Measurements from ENCODE around the gene NHSL1. TPM values are rescaled to one million over a fixed set of nuclear protein-coding genes. Genes with fewer than 3 reads are reported as not detected.

NHSL1 gene
- total RNA-seq, 1 donor from 2014 or later, result 23.4 TPM

DNA sequence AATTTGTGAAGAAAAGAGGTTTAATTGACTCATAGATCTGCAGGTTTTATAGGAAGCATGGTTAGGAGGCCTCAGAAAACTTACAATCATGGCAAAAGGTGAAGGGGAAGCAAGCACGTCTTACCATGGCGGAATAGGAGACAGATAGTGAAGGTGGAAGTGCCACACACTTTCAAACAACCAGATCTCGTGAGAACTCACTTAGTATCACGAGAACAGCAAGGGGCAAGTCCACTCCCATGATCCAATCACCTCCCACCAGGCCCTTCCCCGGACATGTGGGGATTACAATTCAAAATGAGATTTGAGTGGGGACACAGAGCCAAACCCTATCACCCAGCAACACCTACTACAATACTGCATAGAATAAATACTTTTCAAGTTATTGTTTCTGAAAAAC, 102.6 kb downstream of the NHSL1 start:
- DNase-seq (ENCODE audit: low spot score), result no peak
- no peaks in the 10 kb centered on the region for H3K36me3 Mint-ChIP-seq (ENCODE audit: low read depth)
- H3K27ac Mint-ChIP-seq (ENCODE audit: unreplicated experiment), result no peak overlapping the region
- no peak overlapping the region for H3K4me3 Mint-ChIP-seq (ENCODE audit: unreplicated experiment)
- TF ChIP-seq, protein P1, sequence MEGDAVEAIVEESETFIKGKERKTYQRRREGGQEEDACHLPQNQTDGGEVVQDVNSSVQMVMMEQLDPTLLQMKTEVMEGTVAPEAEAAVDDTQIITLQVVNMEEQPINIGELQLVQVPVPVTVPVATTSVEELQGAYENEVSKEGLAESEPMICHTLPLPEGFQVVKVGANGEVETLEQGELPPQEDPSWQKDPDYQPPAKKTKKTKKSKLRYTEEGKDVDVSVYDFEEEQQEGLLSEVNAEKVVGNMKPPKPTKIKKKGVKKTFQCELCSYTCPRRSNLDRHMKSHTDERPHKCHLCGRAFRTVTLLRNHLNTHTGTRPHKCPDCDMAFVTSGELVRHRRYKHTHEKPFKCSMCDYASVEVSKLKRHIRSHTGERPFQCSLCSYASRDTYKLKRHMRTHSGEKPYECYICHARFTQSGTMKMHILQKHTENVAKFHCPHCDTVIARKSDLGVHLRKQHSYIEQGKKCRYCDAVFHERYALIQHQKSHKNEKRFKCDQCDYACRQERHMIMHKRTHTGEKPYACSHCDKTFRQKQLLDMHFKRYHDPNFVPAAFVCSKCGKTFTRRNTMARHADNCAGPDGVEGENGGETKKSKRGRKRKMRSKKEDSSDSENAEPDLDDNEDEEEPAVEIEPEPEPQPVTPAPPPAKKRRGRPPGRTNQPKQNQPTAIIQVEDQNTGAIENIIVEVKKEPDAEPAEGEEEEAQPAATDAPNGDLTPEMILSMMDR (IDR thresholded peaks at IDR 0.05), result no peak
- no peaks in the 10 kb centered on the region for H3K9me3 Mint-ChIP-seq (ENCODE audit: low read depth)
- no peaks in the 10 kb centered on the region for H3K27me3 Mint-ChIP-seq (ENCODE audit: low read depth)
- H3K4me1 Mint-ChIP-seq (ENCODE audit: low read depth), result peaks cover 3% of the 10 kb centered on the region

DNA sequence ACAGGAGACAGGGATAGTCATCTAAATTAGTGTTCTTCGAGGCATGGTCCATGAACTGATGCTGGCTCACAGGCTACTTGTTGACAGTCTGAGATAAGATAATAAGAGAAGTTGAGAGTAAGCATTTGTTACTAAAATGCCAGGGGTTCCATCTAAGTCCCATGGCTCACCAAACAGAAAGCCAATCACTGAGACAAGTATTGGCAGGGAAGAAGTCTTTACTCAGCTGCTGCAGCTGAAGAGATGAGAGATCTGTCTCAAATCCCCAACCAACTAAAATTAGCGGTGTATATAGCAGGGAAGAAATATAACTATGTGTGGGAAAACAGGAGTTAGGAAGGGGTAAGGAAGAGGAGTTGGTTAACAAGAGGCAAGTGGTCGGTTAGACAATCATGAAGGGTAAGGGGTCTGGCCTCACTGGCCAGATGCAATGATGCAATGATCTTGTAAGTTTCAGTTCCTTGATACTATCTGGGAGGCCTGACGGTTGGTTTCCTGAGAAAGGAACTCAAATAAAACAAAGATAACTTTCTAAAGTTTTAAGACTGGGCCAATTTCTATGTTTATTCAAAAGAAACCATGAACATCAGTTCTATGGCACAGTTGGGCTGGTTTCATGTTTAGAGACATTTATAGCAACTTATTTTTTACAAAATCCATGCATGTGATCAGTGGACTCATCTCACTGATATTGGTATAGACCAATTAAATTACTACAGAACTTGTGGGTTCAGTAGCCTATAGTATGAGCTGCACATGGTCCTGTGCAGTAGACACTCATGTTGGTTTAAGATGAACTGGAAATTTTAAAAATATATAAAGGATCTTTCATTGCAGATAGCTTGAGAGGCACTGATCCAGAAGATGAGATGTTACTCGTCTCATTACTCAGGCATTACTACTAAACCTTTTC, 105.2 kb downstream of the NHSL1 start:
- TF ChIP-seq, protein P1 (IDR thresholded peaks at IDR 0.05), result no peak
- Mint-ChIP-seq H3K27me3 (ENCODE audit: low read depth) (no peaks in the 10 kb centered on the region), H3K9me3 (ENCODE audit: low read depth) (no peaks in the 10 kb centered on the region), H3K36me3 (ENCODE audit: low read depth) (no peaks in the 10 kb centered on the region), H3K4me3 (ENCODE audit: unreplicated experiment) (no peak overlapping the region), H3K4me1 (ENCODE audit: low read depth) (peaks cover 3% of the 10 kb centered on the region), H3K27ac (ENCODE audit: unreplicated experiment) (no peak overlapping the region)
- no peak for DNase-seq (ENCODE audit: low spot score)

DNA sequence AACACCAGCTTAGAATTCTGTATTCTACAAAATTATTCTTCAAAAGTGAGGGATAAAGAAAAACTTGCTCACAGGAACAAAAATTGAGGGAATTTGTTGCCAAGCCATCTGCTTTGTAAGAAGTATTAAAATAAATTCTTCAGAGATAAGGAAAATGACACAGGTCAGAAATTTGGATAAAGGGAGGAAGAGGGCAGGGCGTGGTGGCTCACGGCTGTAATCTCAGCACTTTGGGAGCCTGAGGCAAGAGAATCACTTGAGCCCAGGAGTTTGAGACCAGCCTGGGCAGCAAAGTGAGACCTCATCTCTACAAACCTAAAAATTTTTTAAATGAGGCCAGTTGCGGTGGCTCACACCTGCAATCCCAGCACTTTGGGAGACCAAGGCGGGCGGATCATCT, 109.7 kb downstream of the NHSL1 start:
- Mint-ChIP-seq H3K4me1 (ENCODE audit: low read depth) (no peaks in the 10 kb centered on the region), H3K36me3 (ENCODE audit: low read depth) (no peaks in the 10 kb centered on the region), H3K27me3 (ENCODE audit: low read depth) (peaks cover 6% of the 10 kb centered on the region), H3K9me3 (ENCODE audit: low read depth) (no peaks in the 10 kb centered on the region), H3K4me3 (ENCODE audit: unreplicated experiment) (no peak overlapping the region), H3K27ac (ENCODE audit: unreplicated experiment) (no peak overlapping the region)
- DNase-seq (ENCODE audit: low spot score), result no peak
- TF ChIP-seq, protein P1 (IDR thresholded peaks at IDR 0.05), result no peak

DNA sequence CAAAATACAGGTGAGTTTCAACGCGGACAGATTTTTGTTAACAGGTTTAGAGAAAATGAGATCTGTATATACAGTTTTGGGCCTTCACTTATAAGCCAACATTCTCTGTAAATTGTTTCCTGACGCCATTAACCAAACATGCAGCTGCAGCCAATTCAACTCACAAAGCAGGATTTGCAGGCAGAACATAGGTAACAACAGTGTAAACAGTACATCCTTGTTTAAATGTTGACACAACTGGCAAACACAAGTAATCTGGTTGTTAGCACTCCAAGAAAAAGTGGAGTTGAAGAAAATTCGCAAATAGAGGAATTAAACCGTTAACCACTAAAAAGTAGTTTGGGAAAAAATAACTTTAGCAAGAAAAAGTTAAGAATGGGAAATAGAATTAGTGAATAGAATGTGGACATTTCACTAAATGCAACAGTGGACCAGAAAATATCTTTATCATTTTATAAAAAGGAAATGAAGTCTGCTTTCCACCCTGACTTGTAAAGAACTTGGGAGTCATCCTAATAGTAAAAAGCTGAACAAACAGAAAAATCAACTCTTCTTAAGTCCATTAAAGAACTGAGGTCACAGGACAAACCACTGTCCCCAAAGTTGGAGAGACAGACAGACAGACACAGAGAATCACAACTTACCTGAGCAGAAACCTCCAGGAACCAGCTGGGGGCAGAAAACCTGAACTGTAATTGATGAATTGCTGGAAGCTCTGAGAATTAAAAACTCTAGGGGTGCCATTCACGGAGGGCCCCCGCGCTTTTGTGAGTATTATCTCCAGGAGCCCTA, 111.5 kb downstream of the NHSL1 start:
- TF ChIP-seq, protein P1 (IDR thresholded peaks at IDR 0.05), result no peak
- Mint-ChIP-seq H3K4me3 (ENCODE audit: unreplicated experiment) (no peak overlapping the region), H3K27me3 (ENCODE audit: low read depth) (peaks cover 6% of the 10 kb centered on the region), H3K27ac (ENCODE audit: unreplicated experiment) (no peak overlapping the region), H3K4me1 (ENCODE audit: low read depth) (no peaks in the 10 kb centered on the region), H3K36me3 (ENCODE audit: low read depth) (no peaks in the 10 kb centered on the region), H3K9me3 (ENCODE audit: low read depth) (no peaks in the 10 kb centered on the region)
- no peak for DNase-seq (ENCODE audit: low spot score)

DNA sequence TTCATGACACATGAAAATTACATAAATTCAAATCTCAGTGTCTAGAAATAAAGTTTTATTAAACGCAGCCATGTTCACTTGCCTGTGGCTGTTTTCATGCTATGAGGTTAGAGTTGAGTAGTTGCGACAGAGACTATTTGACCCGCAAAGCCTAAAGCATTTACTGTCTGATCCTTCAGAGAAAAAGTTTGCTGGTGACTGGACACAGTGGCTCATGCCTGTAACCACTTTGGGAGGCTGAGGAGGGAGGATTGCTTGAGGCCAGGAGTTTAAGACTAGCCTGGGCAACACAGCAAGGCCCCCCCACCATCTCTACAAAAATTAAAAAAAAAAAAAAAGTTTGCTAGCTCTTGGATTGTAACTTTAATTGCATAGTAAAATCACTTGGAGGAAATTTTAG, 112.4 kb downstream of the NHSL1 start:
- Mint-ChIP-seq H3K9me3 (ENCODE audit: low read depth) (no peaks in the 10 kb centered on the region), H3K27ac (ENCODE audit: unreplicated experiment) (no peak overlapping the region), H3K36me3 (ENCODE audit: low read depth) (no peaks in the 10 kb centered on the region), H3K27me3 (ENCODE audit: low read depth) (peaks cover 6% of the 10 kb centered on the region), H3K4me1 (ENCODE audit: low read depth) (no peaks in the 10 kb centered on the region), H3K4me3 (ENCODE audit: unreplicated experiment) (no peak overlapping the region)
- no peak for DNase-seq (ENCODE audit: low spot score)
- TF ChIP-seq, protein P1 (IDR thresholded peaks at IDR 0.05), result no peak

Measured in chondrocyte (in vitro differentiated cells).